HepG2 (cell line): ENCODE results near the gene VPS4B. TPM values are rescaled to one million over a fixed set of nuclear protein-coding genes. Genes with fewer than 3 reads are reported as not detected.

Source experiments
- AGO1 ChIP-seq: fragments of 200-400 bp; formaldehyde crosslinking; IDR thresholded peaks from 2 replicates; pipeline ENCODE4 v1.6.1; 2017; ENCODE audit warnings: mild to moderate bottlenecking, low read depth, low read length, moderate library complexity; ENCODE audit not compliant: poor library complexity, severe bottlenecking
- ASH2L ChIP-seq: fragments of 300-600, 200-600 bp; sonication (generic); IDR thresholded peaks from 2 replicates; pipeline ENCODE4 v1.7.0; 2017; ENCODE audit warnings: low read depth, mild to moderate bottlenecking, moderate library complexity, mixed read lengths, low read length; ENCODE audit not compliant: insufficient read length
- ELF4 ChIP-seq: sonication (generic); formaldehyde crosslinking; IDR thresholded peaks from 2 replicates; pipeline ENCODE4 v1.5.0; 2020; ENCODE audit warnings: missing genetic modification reagents, mild to moderate bottlenecking, moderate library complexity, borderline replicate concordance
- GATAD2A ChIP-seq: IDR thresholded peaks from 2 replicates; pipeline ENCODE4 v1.6.1; 2016
- GFI1 ChIP-seq: sonication (generic); formaldehyde crosslinking; IDR thresholded peaks from 2 replicates; pipeline ENCODE4 v1.5.0; 2020; ENCODE audit warnings: missing genetic modification reagents, mild to moderate bottlenecking, borderline replicate concordance
- HNF4G ChIP-seq, 2 experiments: sonication (generic) in 1 of 2; formaldehyde crosslinking in 1 of 2; IDR thresholded peaks; 2 replicates each; pipeline versions ENCODE4 v1.4.0 to v1.6.1; 2011 to 2020; ENCODE audit warnings: borderline replicate concordance in 2 of 2, low read depth in 2 of 2, mild to moderate bottlenecking in 2 of 2, low read length in 1 of 2, missing genetic modification reagents in 1 of 2, moderate library complexity in 1 of 2
- IRX3 ChIP-seq: sonication (generic); formaldehyde crosslinking; IDR thresholded peaks from 2 replicates; pipeline ENCODE4 v1.8.1; 2023; ENCODE audit warnings: mild to moderate bottlenecking, low read depth, missing genetic modification reagents, borderline replicate concordance
- PHF8 ChIP-seq: sonication (generic); formaldehyde crosslinking; IDR thresholded peaks from 2 replicates; pipeline ENCODE4 v1.5.0; 2020; ENCODE audit warnings: missing genetic modification reagents
- SP5 ChIP-seq: IDR thresholded peaks from 2 replicates; pipeline ENCODE4 v1.6.1; 2016; ENCODE audit warnings: low read depth, borderline replicate concordance
- TAF15 ChIP-seq: fragments of 200-400 bp; formaldehyde crosslinking; IDR thresholded peaks from one replicate; pipeline ENCODE4 v1.6.1; 2018; ENCODE audit warnings: mild to moderate bottlenecking, low read depth, low read length; ENCODE audit not compliant: poor library complexity, severe bottlenecking
- ZBTB7B ChIP-seq: sonication (generic); formaldehyde crosslinking; IDR thresholded peaks from 2 replicates; pipeline ENCODE4 v1.4.0; 2020; ENCODE audit warnings: missing genetic modification reagents
- ZFP62 ChIP-seq: sonication (generic); formaldehyde crosslinking; IDR thresholded peaks from 2 replicates; pipeline ENCODE4 v1.4.0; 2020; ENCODE audit warnings: missing genetic modification reagents
- ZFX ChIP-seq: sonication (generic); formaldehyde crosslinking; IDR thresholded peaks from 2 replicates; pipeline ENCODE4 v1.4.0; 2020; ENCODE audit warnings: mild to moderate bottlenecking, low read depth, missing genetic modification reagents, moderate library complexity
- ZNF101 ChIP-seq: sonication (generic); formaldehyde crosslinking; IDR thresholded peaks from 2 replicates; pipeline ENCODE4 v1.4.0; 2020; ENCODE audit warnings: mild to moderate bottlenecking, low read depth, missing genetic modification reagents, borderline replicate concordance
- ZNF282 ChIP-seq: fragments of 450-650 bp; IDR thresholded peaks from 2 replicates; pipeline ENCODE4 v1.6.1; 2018; ENCODE audit not compliant: partially characterized antibody
- ZNF678 ChIP-seq: sonication (generic); formaldehyde crosslinking; IDR thresholded peaks from 2 replicates; pipeline ENCODE4 v1.4.0; 2020; ENCODE audit warnings: mild to moderate bottlenecking, missing genetic modification reagents
- polyA plus RNA-seq, 8 experiments: library from polyadenylated mRNA; depleted of rRNA in 3 of 8; stranded (reverse) in 7 of 8; unstranded in 1 of 8; fragments of >200 nt; fragmentation: Illumina TruSeq in 4 of 8; extraction: Trizol in 4 of 8; gene quantifications; 2 replicates each; pipeline versions ENCODE4 v1.2.1 to v1.2.3, GENCODE V29; 2011 to 2016; ENCODE audit warnings: low read depth in 4 of 8, missing spikeins in 1 of 8, mixed read lengths in 1 of 8; ENCODE audit not compliant: insufficient read depth in 1 of 8
- total RNA-seq, 5 experiments: library from RNA; depleted of rRNA; stranded (reverse); fragments of >200 nt; fragmentation: Illumina TruSeq; extraction: Trizol; gene quantifications; 2 replicates each; pipeline ENCODE4 v1.2.3, GENCODE V29; 2016; ENCODE audit warnings: low read depth in 1 of 5
- TF ChIP-seq, protein P1 (sequence below): sonication (generic); formaldehyde crosslinking; IDR thresholded peaks from 2 replicates; pipeline ENCODE4 v1.4.0; 2020; ENCODE audit warnings: missing genetic modification reagents, borderline replicate concordance
- TF ChIP-seq, protein P2 (sequence below): IDR thresholded peaks from 2 replicates; pipeline ENCODE4 v1.6.1; 2016; ENCODE audit warnings: control low read depth
- TF ChIP-seq, protein P3 (sequence below): sonication (generic); formaldehyde crosslinking; IDR thresholded peaks from 2 replicates; pipeline ENCODE4 v1.4.0; 2020; ENCODE audit warnings: missing genetic modification reagents, borderline replicate concordance
- TF ChIP-seq, protein P4 (sequence below): sonication (generic); formaldehyde crosslinking; IDR thresholded peaks from 2 replicates; pipeline ENCODE4 v1.4.0; 2020; ENCODE audit warnings: missing genetic modification reagents, mild to moderate bottlenecking, borderline replicate concordance
- TF ChIP-seq, protein P5 (sequence below): IDR thresholded peaks from 2 replicates; pipeline ENCODE4 v1.6.1; 2016; ENCODE audit warnings: low read depth
- TF ChIP-seq, protein P6 (sequence below): sonication (generic); formaldehyde crosslinking; IDR thresholded peaks from 2 replicates; pipeline ENCODE4 v1.8.1; 2023; ENCODE audit warnings: mild to moderate bottlenecking, missing genetic modification reagents, borderline replicate concordance

VPS4B gene
- total and polyA plus RNA-seq, 2 of the 13 experiments (the other 11 are each of a cell fraction or from before 2014, with no cell fraction given), result 12.8 to 25.9 TPM

DNA sequence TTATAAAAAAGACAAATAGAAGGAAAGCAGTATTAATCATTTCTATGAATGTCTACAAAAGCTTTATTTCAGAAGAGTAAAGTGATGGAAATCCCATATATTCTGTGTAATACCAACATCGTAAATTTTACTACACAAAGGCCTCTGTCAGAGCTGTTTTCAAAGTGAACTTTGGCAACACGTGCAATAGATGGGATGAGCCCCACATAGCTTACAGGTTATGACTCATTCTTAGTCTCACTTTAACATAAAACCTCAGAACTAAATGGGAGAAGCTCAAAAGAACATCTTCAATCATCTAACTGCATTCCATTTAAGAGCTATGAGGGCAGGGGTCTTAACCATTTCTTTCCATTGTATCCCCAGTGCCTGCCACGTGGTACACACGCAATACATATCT is 11.5 kb downstream of the VPS4B start (continued):
- TF ChIP-seq ZFP62 (no peak), IRX3 (CRISPR knock-in tag) (no peak), ELF4 (CRISPR knock-in tag) (no peak), ZNF101 (CRISPR knock-in tag) (no peak), TAF15 (no peak), ZNF678 (CRISPR knock-in tag) (no peak), ZFX (no peak), ZBTB7B (no peak), AGO1 (no peak), GATAD2A (CRISPR knock-in tag) (peak; percentile 32; the same call in 1 of the 2 replicates), PHF8 (CRISPR knock-in tag) (no peak), GFI1 (CRISPR knock-in tag) (no peak), HNF4G (IDR thresholded peaks at IDR 0.05; ENCODE audit: borderline replicate concordance, low read depth, low read length) (no peak), HNF4G (CRISPR knock-in tag; IDR thresholded peaks at IDR 0.05; ENCODE audit: borderline replicate concordance, low read depth) (no peak), SP5 (CRISPR knock-in tag) (no peak), ASH2L (peak; percentile 22), ZNF282 (no peak)
- TF ChIP-seq, protein P1, sequence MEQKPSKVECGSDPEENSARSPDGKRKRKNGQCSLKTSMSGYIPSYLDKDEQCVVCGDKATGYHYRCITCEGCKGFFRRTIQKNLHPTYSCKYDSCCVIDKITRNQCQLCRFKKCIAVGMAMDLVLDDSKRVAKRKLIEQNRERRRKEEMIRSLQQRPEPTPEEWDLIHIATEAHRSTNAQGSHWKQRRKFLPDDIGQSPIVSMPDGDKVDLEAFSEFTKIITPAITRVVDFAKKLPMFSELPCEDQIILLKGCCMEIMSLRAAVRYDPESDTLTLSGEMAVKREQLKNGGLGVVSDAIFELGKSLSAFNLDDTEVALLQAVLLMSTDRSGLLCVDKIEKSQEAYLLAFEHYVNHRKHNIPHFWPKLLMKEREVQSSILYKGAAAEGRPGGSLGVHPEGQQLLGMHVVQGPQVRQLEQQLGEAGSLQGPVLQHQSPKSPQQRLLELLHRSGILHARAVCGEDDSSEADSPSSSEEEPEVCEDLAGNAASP (CRISPR knock-in tag), result no peak
- TF ChIP-seq, protein P2, sequence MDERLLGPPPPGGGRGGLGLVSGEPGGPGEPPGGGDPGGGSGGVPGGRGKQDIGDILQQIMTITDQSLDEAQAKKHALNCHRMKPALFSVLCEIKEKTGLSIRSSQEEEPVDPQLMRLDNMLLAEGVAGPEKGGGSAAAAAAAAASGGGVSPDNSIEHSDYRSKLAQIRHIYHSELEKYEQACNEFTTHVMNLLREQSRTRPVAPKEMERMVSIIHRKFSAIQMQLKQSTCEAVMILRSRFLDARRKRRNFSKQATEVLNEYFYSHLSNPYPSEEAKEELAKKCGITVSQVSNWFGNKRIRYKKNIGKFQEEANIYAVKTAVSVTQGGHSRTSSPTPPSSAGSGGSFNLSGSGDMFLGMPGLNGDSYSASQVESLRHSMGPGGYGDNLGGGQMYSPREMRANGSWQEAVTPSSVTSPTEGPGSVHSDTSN (CRISPR knock-in tag), result no peak
- TF ChIP-seq, protein P3, sequence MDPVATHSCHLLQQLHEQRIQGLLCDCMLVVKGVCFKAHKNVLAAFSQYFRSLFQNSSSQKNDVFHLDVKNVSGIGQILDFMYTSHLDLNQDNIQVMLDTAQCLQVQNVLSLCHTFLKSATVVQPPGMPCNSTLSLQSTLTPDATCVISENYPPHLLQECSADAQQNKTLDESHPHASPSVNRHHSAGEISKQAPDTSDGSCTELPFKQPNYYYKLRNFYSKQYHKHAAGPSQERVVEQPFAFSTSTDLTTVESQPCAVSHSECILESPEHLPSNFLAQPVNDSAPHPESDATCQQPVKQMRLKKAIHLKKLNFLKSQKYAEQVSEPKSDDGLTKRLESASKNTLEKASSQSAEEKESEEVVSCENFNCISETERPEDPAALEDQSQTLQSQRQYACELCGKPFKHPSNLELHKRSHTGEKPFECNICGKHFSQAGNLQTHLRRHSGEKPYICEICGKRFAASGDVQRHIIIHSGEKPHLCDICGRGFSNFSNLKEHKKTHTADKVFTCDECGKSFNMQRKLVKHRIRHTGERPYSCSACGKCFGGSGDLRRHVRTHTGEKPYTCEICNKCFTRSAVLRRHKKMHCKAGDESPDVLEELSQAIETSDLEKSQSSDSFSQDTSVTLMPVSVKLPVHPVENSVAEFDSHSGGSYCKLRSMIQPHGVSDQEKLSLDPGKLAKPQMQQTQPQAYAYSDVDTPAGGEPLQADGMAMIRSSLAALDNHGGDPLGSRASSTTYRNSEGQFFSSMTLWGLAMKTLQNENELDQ (CRISPR knock-in tag), result no peak
- TF ChIP-seq, protein P4, sequence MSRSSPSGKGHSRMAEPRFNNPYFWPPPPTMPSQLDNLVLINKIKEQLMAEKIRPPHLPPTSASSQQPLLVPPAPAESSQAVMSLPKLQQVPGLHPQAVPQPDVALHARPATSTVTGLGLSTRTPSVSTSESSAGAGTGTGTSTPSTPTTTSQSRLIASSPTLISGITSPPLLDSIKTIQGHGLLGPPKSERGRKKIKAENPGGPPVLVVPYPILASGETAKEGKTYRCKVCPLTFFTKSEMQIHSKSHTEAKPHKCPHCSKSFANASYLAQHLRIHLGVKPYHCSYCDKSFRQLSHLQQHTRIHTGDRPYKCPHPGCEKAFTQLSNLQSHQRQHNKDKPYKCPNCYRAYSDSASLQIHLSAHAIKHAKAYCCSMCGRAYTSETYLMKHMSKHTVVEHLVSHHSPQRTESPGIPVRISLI, result no peak
- TF ChIP-seq, protein P5, sequence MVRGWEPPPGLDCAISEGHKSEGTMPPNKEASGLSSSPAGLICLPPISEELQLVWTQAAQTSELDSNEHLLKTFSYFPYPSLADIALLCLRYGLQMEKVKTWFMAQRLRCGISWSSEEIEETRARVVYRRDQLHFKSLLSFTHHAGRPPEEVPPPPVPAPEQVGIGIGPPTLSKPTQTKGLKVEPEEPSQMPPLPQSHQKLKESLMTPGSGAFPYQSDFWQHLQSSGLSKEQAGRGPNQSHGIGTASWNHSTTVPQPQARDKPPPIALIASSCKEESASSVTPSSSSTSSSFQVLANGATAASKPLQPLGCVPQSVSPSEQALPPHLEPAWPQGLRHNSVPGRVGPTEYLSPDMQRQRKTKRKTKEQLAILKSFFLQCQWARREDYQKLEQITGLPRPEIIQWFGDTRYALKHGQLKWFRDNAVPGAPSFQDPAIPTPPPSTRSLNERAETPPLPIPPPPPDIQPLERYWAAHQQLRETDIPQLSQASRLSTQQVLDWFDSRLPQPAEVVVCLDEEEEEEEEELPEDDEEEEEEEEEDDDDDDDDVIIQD, result peak; percentile 51; the same call in 1 of the 2 replicates
- TF ChIP-seq, protein P6, sequence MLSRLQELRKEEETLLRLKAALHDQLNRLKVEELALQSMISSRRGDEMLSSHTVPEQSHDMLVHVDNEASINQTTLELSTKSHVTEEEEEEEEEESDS, result no peak
